ENCODE results near the gene LRRC23.
"Not testable (repeated sequence)": the region's sequence is repeated elsewhere in the genome, so short reads cannot be mapped to it uniquely, and the experiment has no call there.

LRRC23 gene

GRCh38 chr12:6873094-6874014, 31.3 kb upstream of the LRRC23 start, which contains the start of gene SPSB2:
Gene SPSB2 (minus strand): TSS chr12:6873303. CDS start chr12:6872901, 402 bp downstream.
- DNase-seq: peak; percentile 99

- not testable (repeated sequence) for DNase-seq
Observed at GRCh38 chr12:6874015-6874368, 30.6 kb upstream of the LRRC23 start.

GRCh38 chr12:6879824-6880223, 24.8 kb upstream of the LRRC23 start:
- not testable (repeated sequence) for DNase-seq

GRCh38 chr12:6883252-6883651, 21.4 kb upstream of the LRRC23 start:
- DNase-seq: no peak

- no peak for DNase-seq
Observed at GRCh38 chr12:6883683-6884082, 20.9 kb upstream of the LRRC23 start.

GRCh38 chr12:6884539-6884938, 20.1 kb upstream of the LRRC23 start:
- no peak for DNase-seq

- DNase-seq: not testable (repeated sequence)
Observed at GRCh38 chr12:6886206-6886999, 18.2 kb upstream of the LRRC23 start.

GRCh38 chr12:6887460-6887859, 17.2 kb upstream of the LRRC23 start:
- no peak for DNase-seq

- DNase-seq: no peak
Observed at GRCh38 chr12:6888360-6888759, 16.3 kb upstream of the LRRC23 start.

- not testable (repeated sequence) for DNase-seq
Observed at GRCh38 chr12:6888794-6889193, 15.8 kb upstream of the LRRC23 start.

- not testable (repeated sequence) for DNase-seq
Observed at GRCh38 chr12:6889775-6890573, 14.6 kb upstream of the LRRC23 start.

- peak; percentile 99 for DNase-seq
Observed at GRCh38 chr12:6890789-6891645, 13.6 kb upstream of the LRRC23 start.

- no peak for DNase-seq
Observed at GRCh38 chr12:6891646-6892001, 13.0 kb upstream of the LRRC23 start.

GRCh38 chr12:6892683-6893082, 11.9 kb upstream of the LRRC23 start:
- DNase-seq: not testable (repeated sequence)

GRCh38 chr12:6894321-6894720, 10.3 kb upstream of the LRRC23 start:
- no peak for DNase-seq

GRCh38 chr12:6896846-6897435, 7.7 kb upstream of the LRRC23 start:
- no peak for DNase-seq

GRCh38 chr12:6899427-6899826, 5.2 kb upstream of the LRRC23 start:
- no peak for DNase-seq

- no peak for DNase-seq
Observed at GRCh38 chr12:6899837-6900519, 4.6 kb upstream of the LRRC23 start.

- no peak for DNase-seq
Observed at GRCh38 chr12:6902448-6902847, 2.2 kb upstream of the LRRC23 start.

- DNase-seq: no peak
Observed at GRCh38 chr12:6903722-6904121, 900 bp upstream of the LRRC23 start.

All from stimulated activated CD4-positive, alpha-beta T cell treated with anti-CD3 and anti-CD28 coated beads, Interleukin-12 subunit alpha, Interleukin-12 subunit beta, amount 100 ng/mL, for 4 hours (primary cell).